Measurements from ENCODE around the gene COL5A1.

- TF ChIP-seq CTCF (conservative IDR thresholded peaks at IDR 0.05; ENCODE audit: low read depth in 2 of 2), result no peak
- no peak for TF ChIP-seq POLR2AphosphoS5 (IDR thresholded peaks at IDR 0.05; ENCODE audit: low read depth)
- TF ChIP-seq REST (IDR thresholded peaks at IDR 0.05; ENCODE audit: unreplicated experiment), result no peak
- TF ChIP-seq EZH2phosphoT487 (IDR thresholded peaks at IDR 0.05; ENCODE audit: unreplicated experiment), result no peak
- TF ChIP-seq ETS1 (IDR thresholded peaks at IDR 0.05), result no peak
- no peak for TF ChIP-seq CREB1 (CRISPR knock-in tag; IDR thresholded peaks at IDR 0.05; ENCODE audit: low read depth)
These were observed 174.0 kb downstream of the COL5A1 start for GRCh38 chr9:134815435-134816214.

Measured in GM23338 (cell line).